HCT116 (cell line): ENCODE data around the gene ZNF566.
"Not testable (repeated sequence)": the region's sequence is repeated elsewhere in the genome, so short reads cannot be mapped to it uniquely, and the experiment has no call there.

Experiments used
- CEBPB ChIP-seq: IDR thresholded peaks from 2 replicates; pipeline ENCODE4 v1.6.1; 2012; ENCODE audit warnings: low read depth
- ELF1 ChIP-seq: IDR thresholded peaks from 2 replicates; pipeline ENCODE4 v1.6.1; 2012; ENCODE audit warnings: low read depth, borderline replicate concordance
- EZH2 ChIP-seq: fragments of 200-600 bp; sonication (generic); IDR thresholded peaks from 2 replicates; pipeline ENCODE4 v1.6.1; 2017; ENCODE audit warnings: antibody characterized with exemption, mixed run types
- FOSL1 ChIP-seq: IDR thresholded peaks from 2 replicates; pipeline ENCODE4 v1.6.1; 2012; ENCODE audit warnings: low read depth
- JUND ChIP-seq: IDR thresholded peaks from 2 replicates; pipeline ENCODE4 v1.6.1; 2012
- POLR2A ChIP-seq: IDR thresholded peaks from 2 replicates; pipeline ENCODE4 v1.7.0; 2011; ENCODE audit warnings: borderline replicate concordance; ENCODE audit not compliant: insufficient read depth, insufficient read length; ENCODE audit errors: extremely low read depth
- POLR2AphosphoS5 ChIP-seq: IDR thresholded peaks from 2 replicates; pipeline ENCODE4 v1.6.1; 2011; ENCODE audit warnings: mild to moderate bottlenecking, low read depth, low read length, moderate library complexity
- RAD21 ChIP-seq: IDR thresholded peaks from 2 replicates; pipeline ENCODE4 v1.6.1; 2012; ENCODE audit warnings: low read depth, mild to moderate bottlenecking
- REST ChIP-seq: IDR thresholded peaks from 2 replicates; pipeline ENCODE4 v1.6.1; 2012; ENCODE audit warnings: low read depth
- ZFX ChIP-seq: fragments of 450-650 bp; IDR thresholded peaks from 2 replicates; pipeline ENCODE4 v1.6.1; 2017
- ZNF274 ChIP-seq: fragments of 200-500 bp; sonication (Bioruptor generic); IDR thresholded peaks from 2 replicates; pipeline ENCODE4 v1.6.1; 2014; ENCODE audit warnings: mild to moderate bottlenecking, low read depth, low read length, inconsistent platforms
- TF ChIP-seq, protein P1 (sequence below), 3 experiments: fragments of 200-600 bp in 1 of 3; sonication (generic) in 1 of 3; IDR thresholded peaks in 2 of 3; conservative IDR thresholded peaks in 1 of 3; 2 replicates each; pipeline ENCODE4 v1.5.1; 2012 to 2017; ENCODE audit warnings: low read depth in 2 of 3, low read length in 2 of 3, antibody characterized with exemption in 1 of 3, borderline replicate concordance in 1 of 3, control low read depth in 1 of 3, mild to moderate bottlenecking in 1 of 3, mixed read lengths in 1 of 3, mixed run types in 1 of 3, moderate library complexity in 1 of 3; ENCODE audit not compliant: insufficient read depth in 1 of 3
- TF ChIP-seq, protein P2 (sequence below): IDR thresholded peaks from 2 replicates; pipeline ENCODE4 v1.6.1; 2012

GRCh38 chr19:36492689-36493453 lies 3.5 kb upstream of the ZNF566 start:
- not testable (repeated sequence) for TF ChIP-seq REST, POLR2A, FOSL1, CEBPB, JUND, EZH2, POLR2AphosphoS5, ZNF274, ELF1, ZFX
- TF ChIP-seq, protein P1, sequence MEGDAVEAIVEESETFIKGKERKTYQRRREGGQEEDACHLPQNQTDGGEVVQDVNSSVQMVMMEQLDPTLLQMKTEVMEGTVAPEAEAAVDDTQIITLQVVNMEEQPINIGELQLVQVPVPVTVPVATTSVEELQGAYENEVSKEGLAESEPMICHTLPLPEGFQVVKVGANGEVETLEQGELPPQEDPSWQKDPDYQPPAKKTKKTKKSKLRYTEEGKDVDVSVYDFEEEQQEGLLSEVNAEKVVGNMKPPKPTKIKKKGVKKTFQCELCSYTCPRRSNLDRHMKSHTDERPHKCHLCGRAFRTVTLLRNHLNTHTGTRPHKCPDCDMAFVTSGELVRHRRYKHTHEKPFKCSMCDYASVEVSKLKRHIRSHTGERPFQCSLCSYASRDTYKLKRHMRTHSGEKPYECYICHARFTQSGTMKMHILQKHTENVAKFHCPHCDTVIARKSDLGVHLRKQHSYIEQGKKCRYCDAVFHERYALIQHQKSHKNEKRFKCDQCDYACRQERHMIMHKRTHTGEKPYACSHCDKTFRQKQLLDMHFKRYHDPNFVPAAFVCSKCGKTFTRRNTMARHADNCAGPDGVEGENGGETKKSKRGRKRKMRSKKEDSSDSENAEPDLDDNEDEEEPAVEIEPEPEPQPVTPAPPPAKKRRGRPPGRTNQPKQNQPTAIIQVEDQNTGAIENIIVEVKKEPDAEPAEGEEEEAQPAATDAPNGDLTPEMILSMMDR (IDR thresholded peaks at IDR 0.05 in 2 of 3, conservative IDR thresholded peaks at IDR 0.05 in 1 of 3; ENCODE audit: borderline replicate concordance in 1 of 3, insufficient read depth in 1 of 3, low read depth in 2 of 3, low read length in 2 of 3), result peak; percentile 29 to 61 (median 49); a peak in 5 of 6 replicates
- TF ChIP-seq RAD21, result peak; percentile 62
- TF ChIP-seq, protein P2, sequence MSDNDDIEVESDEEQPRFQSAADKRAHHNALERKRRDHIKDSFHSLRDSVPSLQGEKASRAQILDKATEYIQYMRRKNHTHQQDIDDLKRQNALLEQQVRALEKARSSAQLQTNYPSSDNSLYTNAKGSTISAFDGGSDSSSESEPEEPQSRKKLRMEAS, result not testable (repeated sequence)
